GM18499 (cell line): ENCODE measurements around the gene NHSL1.

Source experiments
- ATAC-seq: cut with Tn5 transposase; IDR thresholded peaks from one replicate; pipeline ENCODE4 v1.9.1; 2021; ENCODE audit warnings: moderate number of reproducible peaks; ENCODE audit not compliant: insufficient read depth, unreplicated experiment

NHSL1 gene

GRCh38 chr6:138382498-138383265 is 116.6 kb downstream of the NHSL1 start:
- no peak for ATAC-seq

- no peak for ATAC-seq
These were observed 120.8 kb downstream of the NHSL1 start for GRCh38 chr6:138378463-138378862.

GRCh38 chr6:138377844-138378243 is 121.5 kb downstream of the NHSL1 start, which contains the start of gene SMIM28:
Gene SMIM28 (plus strand): TSS chr6:138377905. CDS start chr6:138378073, 168 bp downstream.
- ATAC-seq = no peak

- ATAC-seq = no peak
These were observed 122.3 kb downstream of the NHSL1 start for GRCh38 chr6:138377042-138377441.

GRCh38 chr6:138374815-138375214 is 124.5 kb downstream of the NHSL1 start:
- ATAC-seq = no peak

GRCh38 chr6:138374230-138374629 is 125.1 kb downstream of the NHSL1 start:
- ATAC-seq = no peak

GRCh38 chr6:138372711-138373463 is 126.4 kb downstream of the NHSL1 start:
- ATAC-seq = no peak
